ENCODE results near the gene PLEKHA7. TPM values are rescaled to one million over a fixed set of nuclear protein-coding genes. Genes with fewer than 3 reads are reported as not detected.
A peak's percentile ranks its signal among the peaks of the same experiment; 100 is the strongest.

PLEKHA7 gene
- total and polyA plus RNA-seq, 2 of the 13 experiments (the other 11 are each of a cell fraction or from before 2014, with no cell fraction given): 17.5 to 18.7 TPM

DNA sequence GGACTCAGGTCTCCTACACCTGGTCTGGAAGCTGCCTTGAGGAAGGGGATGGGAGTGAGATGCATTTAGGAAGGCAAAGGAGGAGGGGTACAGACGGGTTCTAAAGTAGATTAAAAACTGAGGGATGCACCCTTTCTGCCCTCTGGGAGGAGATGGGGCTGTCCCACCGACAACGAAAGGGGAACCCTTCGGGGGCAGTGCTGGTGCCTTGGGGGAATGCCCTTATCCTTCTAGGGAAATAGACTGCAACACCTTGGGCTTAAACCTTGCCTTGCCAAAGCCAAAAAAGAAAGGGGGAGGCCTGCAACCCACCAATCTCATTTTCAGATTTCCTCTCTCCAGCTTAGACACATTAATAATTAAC, 89.8 kb downstream of the PLEKHA7 start:
- Histone ChIP-seq H3K4me3 (replicated peaks in 1 of 3; ENCODE audit: insufficient read depth in 1 of 3, low read depth in 2 of 3, low read length in 3 of 3) (peak overlapping the region in 1 of 3 experiments; percentile 67; a peak in 2 of 6 replicates), H3K4me2 (ENCODE audit: low read depth, low read length) (peak overlapping the region; percentile 69), H3K27ac (ENCODE audit: extremely low read length, insufficient read depth, low read length) (no peak overlapping the region), H3K9ac (ENCODE audit: insufficient read depth, low read depth, low read length) (no peak overlapping the region), H3K27me3 (ENCODE audit: control insufficient read depth in 1 of 2, insufficient read depth in 2 of 2, low read length in 2 of 2) (no peaks in the 10 kb centered on the region), H4K20me1 (ENCODE audit: insufficient read depth, low read length) (peaks cover 44% of the 10 kb centered on the region), H2AFZ (ENCODE audit: low read length) (no peak overlapping the region), H3K9me3 (ENCODE audit: low read length) (no peaks in the 10 kb centered on the region), H3K36me3 (replicated peaks in 1 of 2; ENCODE audit: control insufficient read depth in 1 of 2, insufficient read depth in 2 of 2, low read length in 2 of 2) (no peaks in the 10 kb centered on the region), H3K79me2 (ENCODE audit: insufficient read depth, low read length) (peaks cover 6% of the 10 kb centered on the region), H3K4me1 (ENCODE audit: insufficient read depth, low read length) (peaks cover 25% of the 10 kb centered on the region)
- ATAC-seq (no peak), DNase-seq (ENCODE audit: low spot score) (no peak), FAIRE-seq (no peak)
- in situ Hi-C loops (cut with HindIII; ENCODE audit: extremely low pct_ligation_motif_present, low pct_unique_long_range_greater_than_20kb): no loop called here
- CTCF ChIA-PET (ENCODE audit: low intra/inter-chr PET ratio, low total read pairs): no interaction called here
- TF ChIP-seq BRD4 (CRISPR knock-in tag; IDR thresholded peaks at IDR 0.05) (no peak), KDM2A (CRISPR knock-in tag; IDR thresholded peaks at IDR 0.05; ENCODE audit: borderline replicate concordance, low read depth) (peak; percentile 12; the same call in 1 of the 2 replicates)
- WGBS (ENCODE audit: low lambda C conversion rate): 39% methylated on average over 4 of the region's 4 CpGs
- no TSS peak for BruUV-seq (replicated peaks)
- POLR2A ChIA-PET: interaction anchor here (1.3 to 1.5 kb wide), 2 partner anchors 91 to 153 kb away, joined by 3 to 7 read pairs; partner anchors contain the start of gene RPS13
- intact Hi-C loops (cut with micrococcal nuclease; ENCODE audit: unreplicated experiment): loop anchor here (10.0 kb wide), 1 partner anchor 140 kb away; no protein-coding TSS in a partner anchor

DNA sequence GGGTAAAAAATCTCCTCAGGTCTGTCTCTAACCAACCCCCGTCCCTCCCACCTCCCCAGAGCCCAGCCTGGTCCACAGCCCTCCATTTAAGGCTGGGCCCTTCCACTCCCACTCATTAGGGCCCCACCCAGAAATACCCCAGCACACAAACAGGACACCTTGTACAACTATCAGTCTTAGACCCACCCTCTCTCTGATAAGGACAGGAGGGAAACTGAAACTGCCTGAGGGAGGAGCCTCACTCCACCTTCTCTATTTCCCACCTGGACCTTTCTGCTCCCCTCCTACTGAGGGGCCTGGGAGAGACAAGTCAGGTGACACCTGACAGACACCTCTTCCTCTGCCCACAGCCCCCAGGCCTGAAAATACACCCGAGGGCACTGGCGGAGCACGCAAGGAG, 90.2 kb downstream of the PLEKHA7 start:
- BruUV-seq (replicated peaks): no TSS peak
- H3K4me3 ChIP-seq (replicated peaks in 1 of 3; ENCODE audit: insufficient read depth in 1 of 3, low read depth in 2 of 3, low read length in 3 of 3): no peak overlapping the region
- H3K9ac ChIP-seq (ENCODE audit: insufficient read depth, low read depth, low read length): no peak overlapping the region
- H3K27me3 ChIP-seq (ENCODE audit: control insufficient read depth in 1 of 2, insufficient read depth in 2 of 2, low read length in 2 of 2): no peaks in the 10 kb centered on the region
- no peaks in the 10 kb centered on the region for H3K9me3 ChIP-seq (ENCODE audit: low read length)
- H4K20me1 ChIP-seq (ENCODE audit: insufficient read depth, low read length): peaks cover 41% of the 10 kb centered on the region
- H3K27ac ChIP-seq (ENCODE audit: extremely low read length, insufficient read depth, low read length): no peak overlapping the region
- DNase-seq (ENCODE audit: low spot score) (no peak), ATAC-seq (no peak), FAIRE-seq (no peak)
- POLR2A ChIA-PET: interaction anchor here (1.3 to 1.5 kb wide), 2 partner anchors 91 to 153 kb away, joined by 3 to 7 read pairs; partner anchors contain the start of gene RPS13
- H3K4me1 ChIP-seq (ENCODE audit: insufficient read depth, low read length): peaks cover 25% of the 10 kb centered on the region
- no peak overlapping the region for H3K4me2 ChIP-seq (ENCODE audit: low read depth, low read length)
- CTCF ChIA-PET (ENCODE audit: low intra/inter-chr PET ratio, low total read pairs): no interaction called here
- no peak overlapping the region for H2AFZ ChIP-seq (ENCODE audit: low read length)
- in situ Hi-C loops (cut with HindIII; ENCODE audit: extremely low pct_ligation_motif_present, low pct_unique_long_range_greater_than_20kb) (no loop called here), intact Hi-C loops (cut with micrococcal nuclease; ENCODE audit: unreplicated experiment) (loop anchor here (10.0 kb wide), 1 partner anchor 139 kb away; no protein-coding TSS in a partner anchor)
- peaks cover 6% of the 10 kb centered on the region for H3K79me2 ChIP-seq (ENCODE audit: insufficient read depth, low read length)
- WGBS (ENCODE audit: low lambda C conversion rate): 81% methylated on average over 4 of the region's 4 CpGs
- H3K36me3 ChIP-seq (replicated peaks in 1 of 2; ENCODE audit: control insufficient read depth in 1 of 2, insufficient read depth in 2 of 2, low read length in 2 of 2): no peaks in the 10 kb centered on the region
- TF ChIP-seq SMARCC2 (IDR thresholded peaks at IDR 0.05) (no peak), SP4 (CRISPR knock-in tag; IDR thresholded peaks at IDR 0.05) (no peak), TAF15 (IDR thresholded peaks at IDR 0.05; ENCODE audit: low read depth, low read length, poor library complexity, severe bottlenecking) (no peak), ARID2 (CRISPR knock-in tag; IDR thresholded peaks at IDR 0.05; ENCODE audit: borderline replicate concordance) (no peak), CHCHD3 (CRISPR knock-in tag; IDR thresholded peaks at IDR 0.05) (no peak), XBP1 (CRISPR knock-in tag; IDR thresholded peaks at IDR 0.05) (no peak), BRCA1 (CRISPR knock-in tag; IDR thresholded peaks at IDR 0.05) (no peak), IRF9 (CRISPR knock-in tag; IDR thresholded peaks at IDR 0.05; ENCODE audit: borderline replicate concordance) (no peak), ZKSCAN5 (CRISPR knock-in tag; IDR thresholded peaks at IDR 0.05) (no peak), ZNF337 (CRISPR knock-in tag; IDR thresholded peaks at IDR 0.05; ENCODE audit: borderline replicate concordance, low read depth) (no peak)
